OCI-LY3 (cell line): Measurements from ENCODE around the gene CTNNA3.

Experiments
- EZH2phosphoT487 ChIP-seq: fragments of 200-600 bp; shearing (Covaris generic); IDR thresholded peaks from 2 replicates; pipeline ENCODE4 v1.6.1; 2018; ENCODE audit warnings: antibody characterized with exemption, mixed run types, low read depth
- TF ChIP-seq, protein P1 (sequence below): fragments of 200-600, 300-600 bp; sonication (generic); IDR thresholded peaks from 2 replicates; pipeline ENCODE4 v1.5.1; 2014; ENCODE audit warnings: antibody characterized with exemption, low read length, low read depth

DNA sequence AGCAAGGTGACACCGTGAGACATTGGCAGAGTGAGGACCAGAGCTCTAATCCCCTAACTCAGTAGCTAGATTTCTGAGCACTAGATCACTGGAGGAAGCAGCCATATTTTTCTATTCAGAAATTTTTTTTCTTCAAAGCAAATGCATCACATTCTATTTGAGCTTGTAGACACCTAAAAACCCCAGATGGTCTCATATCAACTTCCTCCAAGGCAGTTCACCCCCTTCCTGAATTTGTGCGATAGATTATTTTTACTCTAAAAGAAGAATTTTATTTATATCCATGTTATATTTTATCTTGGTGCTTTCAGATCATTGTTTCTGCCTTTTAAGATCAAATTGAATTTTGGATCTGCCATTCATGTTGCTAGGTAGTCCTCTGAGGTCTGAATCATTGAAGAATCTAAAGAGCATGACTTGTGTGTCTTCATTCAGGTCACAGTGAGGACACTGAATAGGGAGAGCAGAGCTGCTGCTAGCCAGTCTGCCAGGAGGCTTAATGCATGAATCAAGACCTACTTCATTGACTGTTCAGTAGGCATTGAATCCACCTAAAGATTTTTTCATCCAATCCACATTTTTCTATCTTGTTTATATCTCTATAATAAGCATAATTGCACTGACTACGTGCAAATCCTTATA is 863.1 kb downstream of the CTNNA3 start:
- TF ChIP-seq, protein P1, sequence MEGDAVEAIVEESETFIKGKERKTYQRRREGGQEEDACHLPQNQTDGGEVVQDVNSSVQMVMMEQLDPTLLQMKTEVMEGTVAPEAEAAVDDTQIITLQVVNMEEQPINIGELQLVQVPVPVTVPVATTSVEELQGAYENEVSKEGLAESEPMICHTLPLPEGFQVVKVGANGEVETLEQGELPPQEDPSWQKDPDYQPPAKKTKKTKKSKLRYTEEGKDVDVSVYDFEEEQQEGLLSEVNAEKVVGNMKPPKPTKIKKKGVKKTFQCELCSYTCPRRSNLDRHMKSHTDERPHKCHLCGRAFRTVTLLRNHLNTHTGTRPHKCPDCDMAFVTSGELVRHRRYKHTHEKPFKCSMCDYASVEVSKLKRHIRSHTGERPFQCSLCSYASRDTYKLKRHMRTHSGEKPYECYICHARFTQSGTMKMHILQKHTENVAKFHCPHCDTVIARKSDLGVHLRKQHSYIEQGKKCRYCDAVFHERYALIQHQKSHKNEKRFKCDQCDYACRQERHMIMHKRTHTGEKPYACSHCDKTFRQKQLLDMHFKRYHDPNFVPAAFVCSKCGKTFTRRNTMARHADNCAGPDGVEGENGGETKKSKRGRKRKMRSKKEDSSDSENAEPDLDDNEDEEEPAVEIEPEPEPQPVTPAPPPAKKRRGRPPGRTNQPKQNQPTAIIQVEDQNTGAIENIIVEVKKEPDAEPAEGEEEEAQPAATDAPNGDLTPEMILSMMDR: no peak
- no peak for TF ChIP-seq EZH2phosphoT487
